Activated CD4-positive, alpha-beta T cell treated with anti-CD3 and anti-CD28 coated beads, Interleukin-2, amount 10 ng/mL, durations not matched to agents 24 days and 14 days (primary cell): Measurements from ENCODE around the gene RAB43. TPM values are rescaled to one million over a fixed set of nuclear protein-coding genes. Genes with fewer than 3 reads are reported as not detected.

ENCODE experiments used
- DNase-seq: peaks from one replicate; pipeline ENCODE4 v3.0.0; 2022
- H3K27ac Mint-ChIP-seq: one replicate; pipeline ENCODE4 v1.8.0; 2022; ENCODE audit warnings: mild to moderate bottlenecking, mixed read lengths
- H3K27me3 Mint-ChIP-seq: one replicate; pipeline ENCODE4 v1.8.0; 2022; ENCODE audit warnings: mixed read lengths
- H3K36me3 Mint-ChIP-seq: one replicate; pipeline ENCODE4 v1.8.0; 2022; ENCODE audit warnings: low read depth, mild to moderate bottlenecking, mixed read lengths
- H3K4me1 Mint-ChIP-seq: one replicate; pipeline ENCODE4 v1.8.0; 2021; ENCODE audit warnings: mixed read lengths
- H3K4me3 Mint-ChIP-seq: one replicate; pipeline ENCODE4 v1.8.0; 2022; ENCODE audit warnings: mild to moderate bottlenecking, moderate library complexity, mixed read lengths
- H3K9me3 Mint-ChIP-seq: one replicate; pipeline ENCODE4 v1.8.0; 2021; ENCODE audit warnings: mixed read lengths
- intact Hi-C: fragments of 100-400 bp; cut with micrococcal nuclease; formaldehyde crosslinking; loops from one replicate; pipeline ENCODE4 v1.15.1; 2023
- total RNA-seq: library from RNA; stranded (reverse); gene quantifications from 2 replicates; pipeline ENCODE4 v1.2.3, GENCODE V29; 2022

RAB43 gene
- total RNA-seq, 1 donor from 2014 or later = 44.3 TPM

- Mint-ChIP-seq H3K9me3 (no peaks in the 10 kb centered on the region), H3K36me3 (no peaks in the 10 kb centered on the region), H3K4me1 (peaks cover 9% of the 10 kb centered on the region), H3K27ac (no peak overlapping the region), H3K4me3 (no peak overlapping the region), H3K27me3 (peaks cover 8% of the 10 kb centered on the region)
- intact Hi-C loops = no loop called here
- DNase-seq = no peak
These were observed 64.4 kb downstream of the RAB43 start for GRCh38 chr3:129057249-129057648.

- no peak for DNase-seq
- Mint-ChIP-seq H3K27me3 (peaks cover 8% of the 10 kb centered on the region), H3K27ac (no peak overlapping the region), H3K36me3 (no peaks in the 10 kb centered on the region), H3K4me3 (no peak overlapping the region), H3K9me3 (no peaks in the 10 kb centered on the region), H3K4me1 (peaks cover 9% of the 10 kb centered on the region)
- intact Hi-C loops = no loop called here
These were observed 65.0 kb downstream of the RAB43 start for GRCh38 chr3:129056451-129057173.

GRCh38 chr3:129054605-129055104 is 66.9 kb downstream of the RAB43 start:
- intact Hi-C loops = no loop called here
- Mint-ChIP-seq H3K27me3 (peaks cover 8% of the 10 kb centered on the region), H3K4me1 (peaks cover 9% of the 10 kb centered on the region), H3K4me3 (no peak overlapping the region), H3K27ac (no peak overlapping the region), H3K9me3 (no peaks in the 10 kb centered on the region), H3K36me3 (no peaks in the 10 kb centered on the region)
- DNase-seq = no peak

GRCh38 chr3:129052675-129053074 is 68.9 kb downstream of the RAB43 start:
- H3K27ac Mint-ChIP-seq = no peak overlapping the region
- intact Hi-C loops = loop anchor here (1.0 to 2.0 kb wide), 3 partner anchors 68 to 193 kb away; partner anchors contain the start of genes ISY1 and RAB43
- no peak for DNase-seq
- H3K4me3 Mint-ChIP-seq = no peak overlapping the region
- peaks cover 6% of the 10 kb centered on the region for H3K9me3 Mint-ChIP-seq
- peaks cover 3% of the 10 kb centered on the region for H3K36me3 Mint-ChIP-seq
- peaks cover 14% of the 10 kb centered on the region for H3K27me3 Mint-ChIP-seq
- H3K4me1 Mint-ChIP-seq = peaks cover 9% of the 10 kb centered on the region

GRCh38 chr3:129051871-129052340 is 69.7 kb downstream of the RAB43 start:
- DNase-seq = no peak
- peaks cover 6% of the 10 kb centered on the region for H3K9me3 Mint-ChIP-seq
- H3K27ac Mint-ChIP-seq = no peak overlapping the region
- intact Hi-C loops = loop anchor here (2.0 kb wide), 1 partner anchor 69 kb away; the partner anchor contains the start of gene RAB43
- H3K4me1 Mint-ChIP-seq = peaks cover 9% of the 10 kb centered on the region
- peaks cover 3% of the 10 kb centered on the region for H3K36me3 Mint-ChIP-seq
- peaks cover 14% of the 10 kb centered on the region for H3K27me3 Mint-ChIP-seq
- no peak overlapping the region for H3K4me3 Mint-ChIP-seq

GRCh38 chr3:129050556-129051295 is 70.9 kb downstream of the RAB43 start:
- no peak overlapping the region for H3K27ac Mint-ChIP-seq
- peaks cover 3% of the 10 kb centered on the region for H3K36me3 Mint-ChIP-seq
- peaks cover 6% of the 10 kb centered on the region for H3K9me3 Mint-ChIP-seq
- intact Hi-C loops = no loop called here
- no peak for DNase-seq
- H3K27me3 Mint-ChIP-seq = peaks cover 11% of the 10 kb centered on the region
- H3K4me1 Mint-ChIP-seq = peaks cover 9% of the 10 kb centered on the region
- no peak overlapping the region for H3K4me3 Mint-ChIP-seq

GRCh38 chr3:129047553-129047839 is 74.1 kb downstream of the RAB43 start:
- DNase-seq = no peak
- intact Hi-C loops = no loop called here
- peaks cover 11% of the 10 kb centered on the region for H3K9me3 Mint-ChIP-seq
- H3K4me1 Mint-ChIP-seq = no peaks in the 10 kb centered on the region
- peaks cover 27% of the 10 kb centered on the region for H3K27me3 Mint-ChIP-seq
- peaks cover 3% of the 10 kb centered on the region for H3K36me3 Mint-ChIP-seq
- no peak overlapping the region for H3K27ac Mint-ChIP-seq
- peak overlapping the region; percentile 20 for H3K4me3 Mint-ChIP-seq

- peaks cover 3% of the 10 kb centered on the region for H3K36me3 Mint-ChIP-seq
- DNase-seq = no peak
- intact Hi-C loops = no loop called here
- H3K9me3 Mint-ChIP-seq = peaks cover 11% of the 10 kb centered on the region
- H3K27me3 Mint-ChIP-seq = peaks cover 32% of the 10 kb centered on the region
- H3K4me3 Mint-ChIP-seq = peak overlapping the region; percentile 20
- no peak overlapping the region for H3K27ac Mint-ChIP-seq
- H3K4me1 Mint-ChIP-seq = no peaks in the 10 kb centered on the region
These were observed 74.7 kb downstream of the RAB43 start for GRCh38 chr3:129046732-129047552.

- peaks cover 3% of the 10 kb centered on the region for H3K36me3 Mint-ChIP-seq
- peaks cover 38% of the 10 kb centered on the region for H3K27me3 Mint-ChIP-seq
- no peak for DNase-seq
- no peaks in the 10 kb centered on the region for H3K4me1 Mint-ChIP-seq
- peak overlapping the region; percentile 2 for H3K4me3 Mint-ChIP-seq
- peaks cover 11% of the 10 kb centered on the region for H3K9me3 Mint-ChIP-seq
- H3K27ac Mint-ChIP-seq = no peak overlapping the region
- intact Hi-C loops = no loop called here
These were observed 75.4 kb downstream of the RAB43 start for GRCh38 chr3:129046037-129046731.

GRCh38 chr3:129045675-129046036 is 75.9 kb downstream of the RAB43 start:
- peak; percentile 83 for DNase-seq
- H3K27me3 Mint-ChIP-seq = peaks cover 40% of the 10 kb centered on the region
- H3K27ac Mint-ChIP-seq = no peak overlapping the region
- intact Hi-C loops = no loop called here
- H3K4me3 Mint-ChIP-seq = peak overlapping the region; percentile 3
- H3K9me3 Mint-ChIP-seq = peaks cover 11% of the 10 kb centered on the region
- peaks cover 3% of the 10 kb centered on the region for H3K36me3 Mint-ChIP-seq
- H3K4me1 Mint-ChIP-seq = no peaks in the 10 kb centered on the region

- Mint-ChIP-seq H3K9me3 (peaks cover 5% of the 10 kb centered on the region), H3K4me1 (peaks cover 2% of the 10 kb centered on the region), H3K27ac (no peak overlapping the region), H3K4me3 (no peak overlapping the region), H3K36me3 (no peaks in the 10 kb centered on the region), H3K27me3 (peaks cover 45% of the 10 kb centered on the region)
- intact Hi-C loops = no loop called here
- no peak for DNase-seq
These were observed 80.9 kb downstream of the RAB43 start for GRCh38 chr3:129040579-129041300.

GRCh38 chr3:129040039-129040336 is 81.6 kb downstream of the RAB43 start:
- intact Hi-C loops = no loop called here
- peaks cover 5% of the 10 kb centered on the region for H3K9me3 Mint-ChIP-seq
- H3K4me1 Mint-ChIP-seq = peaks cover 4% of the 10 kb centered on the region
- no peak overlapping the region for H3K27ac Mint-ChIP-seq
- no peak overlapping the region for H3K4me3 Mint-ChIP-seq
- DNase-seq = no peak
- peaks cover 45% of the 10 kb centered on the region for H3K27me3 Mint-ChIP-seq
- no peaks in the 10 kb centered on the region for H3K36me3 Mint-ChIP-seq
